HG03280 (cell line): ENCODE measurements around the gene KCNJ4.

Source experiments
- ATAC-seq: cut with Tn5 transposase; IDR thresholded peaks from one replicate; pipeline ENCODE4 v1.9.1; 2021; ENCODE audit warnings: mild to moderate bottlenecking, moderate library complexity; ENCODE audit not compliant: unreplicated experiment

KCNJ4 gene

DNA sequence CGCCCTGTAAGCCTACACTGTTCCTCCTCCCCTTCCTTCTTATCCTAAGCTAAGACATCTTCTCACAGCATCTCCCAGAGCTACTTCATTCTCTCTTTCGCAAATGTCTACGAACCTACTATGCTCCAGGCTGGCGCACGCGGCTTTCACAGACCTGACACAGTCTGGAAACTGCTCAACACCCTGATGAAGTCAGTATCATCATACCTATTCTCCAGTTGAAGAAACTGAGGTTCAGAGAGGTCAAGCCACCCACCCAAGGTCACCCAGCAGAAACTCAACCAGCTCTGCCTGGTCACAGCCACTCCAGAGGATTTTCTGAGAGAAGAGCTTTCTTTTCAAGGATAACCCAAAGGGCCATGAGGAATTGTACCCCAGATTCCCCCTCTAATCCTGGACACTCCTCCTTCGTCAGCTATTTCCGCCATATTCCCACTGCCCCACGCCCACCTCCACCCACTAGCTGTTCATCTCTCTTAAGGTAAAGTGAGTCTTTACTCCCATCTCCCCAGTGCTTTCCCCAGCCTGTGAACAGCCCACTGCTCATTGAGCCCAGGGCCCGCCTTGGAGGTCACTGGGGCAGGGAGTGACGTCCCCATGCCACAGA is 1.8 kb downstream of the KCNJ4 start:
- ATAC-seq, result no peak

DNA sequence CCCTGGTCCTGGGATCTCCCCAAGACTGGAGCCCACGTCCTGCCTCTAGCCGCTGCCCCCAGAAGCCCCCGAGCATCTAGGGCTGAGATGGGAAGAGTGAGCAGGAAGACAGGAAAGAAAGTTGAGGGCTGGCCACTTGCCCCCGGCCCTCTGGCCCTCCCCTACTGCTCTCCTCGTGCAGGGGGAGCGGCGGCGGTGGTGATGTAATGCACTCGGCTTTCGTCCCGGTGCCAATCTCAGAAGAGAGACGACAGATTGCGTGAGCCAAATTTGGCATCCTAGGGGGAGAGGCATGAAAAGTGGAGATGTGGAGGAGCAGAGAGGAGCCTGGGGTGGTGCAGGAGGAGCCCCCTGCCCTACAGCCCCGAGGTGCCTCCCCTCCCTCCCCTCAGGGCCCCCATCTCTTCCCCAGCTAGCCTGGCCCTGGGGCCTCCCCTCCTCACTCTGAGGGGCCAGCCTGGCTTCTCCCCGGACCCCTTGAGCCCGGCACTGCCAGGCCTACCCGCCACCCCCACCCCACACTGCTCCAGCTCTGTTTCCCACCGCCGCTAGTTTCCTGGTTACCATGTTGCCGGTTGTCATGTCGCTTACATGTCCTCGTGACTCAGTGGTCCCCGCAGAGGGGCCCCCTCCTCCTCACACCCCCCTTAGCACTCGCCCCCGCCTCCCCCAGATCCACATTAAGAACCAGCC is 2.5 kb downstream of the KCNJ4 start:
- ATAC-seq, result no peak

DNA sequence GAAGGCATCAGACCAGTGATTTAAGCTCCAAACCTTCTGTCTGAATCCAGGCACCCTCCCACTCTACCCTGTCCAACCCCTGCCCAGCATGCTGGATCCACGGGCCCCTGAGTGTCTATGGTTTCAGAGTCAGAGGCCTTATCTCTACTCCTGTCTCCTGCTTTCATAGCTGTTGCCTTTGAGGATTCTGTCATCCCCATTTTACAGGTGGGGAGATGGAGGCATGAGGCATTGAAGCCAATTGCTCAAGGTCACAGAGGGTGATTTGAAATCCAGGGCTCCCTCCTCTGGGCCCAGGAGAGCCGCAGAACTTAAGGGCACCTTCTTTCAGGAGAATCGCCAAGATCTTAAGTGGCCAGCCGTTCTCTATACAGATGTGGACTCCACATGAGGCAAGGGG is 3.1 kb downstream of the KCNJ4 start:
- ATAC-seq, result no peak

DNA sequence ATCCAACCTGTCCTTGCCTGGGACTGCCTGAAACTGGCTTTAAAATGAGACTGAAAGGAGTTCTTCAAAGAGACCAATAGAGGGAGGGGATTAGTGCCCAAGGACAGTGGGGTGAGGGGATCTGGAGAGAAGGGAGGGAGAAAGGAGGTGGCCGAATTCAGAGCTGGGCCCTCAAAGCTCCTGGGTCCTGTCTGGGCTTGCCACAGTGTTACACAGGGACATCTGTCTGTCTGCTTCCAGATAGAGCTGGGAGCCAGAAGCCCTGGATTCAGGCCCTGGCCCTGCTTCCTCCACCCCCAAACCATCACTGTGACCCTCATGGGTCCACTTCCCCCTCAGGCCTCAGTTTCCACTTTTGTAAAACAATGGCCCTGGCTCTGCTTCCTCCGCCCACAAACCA is 3.6 kb downstream of the KCNJ4 start:
- no peak for ATAC-seq

DNA sequence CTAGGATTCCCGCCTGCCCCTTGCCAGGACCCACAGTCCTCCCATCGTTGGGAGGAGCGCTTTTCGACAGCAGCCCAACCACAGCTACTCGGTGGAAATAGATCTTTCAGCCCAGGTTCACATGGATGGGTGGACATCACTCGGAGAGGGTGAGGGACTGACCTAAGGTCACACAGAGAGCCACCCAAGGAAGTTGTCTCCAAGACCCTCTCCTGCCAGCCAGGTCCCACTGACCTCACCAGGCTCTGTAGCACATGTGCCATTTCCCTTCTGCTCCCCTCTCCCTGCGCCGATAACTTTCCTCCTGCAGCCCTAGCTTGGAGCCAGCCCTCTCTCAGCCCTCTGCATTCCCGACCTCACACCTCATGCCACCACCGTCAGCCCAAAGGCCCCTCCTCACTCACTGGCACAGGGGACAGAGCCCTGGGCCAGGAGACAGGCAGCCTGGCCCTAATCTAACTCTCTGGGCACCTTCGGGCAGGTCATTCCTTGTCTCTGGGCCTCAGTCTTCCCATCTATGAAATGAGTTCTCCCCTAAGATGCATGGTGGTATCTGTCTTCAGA is 4.7 kb downstream of the KCNJ4 start:
- ATAC-seq, result no peak

DNA sequence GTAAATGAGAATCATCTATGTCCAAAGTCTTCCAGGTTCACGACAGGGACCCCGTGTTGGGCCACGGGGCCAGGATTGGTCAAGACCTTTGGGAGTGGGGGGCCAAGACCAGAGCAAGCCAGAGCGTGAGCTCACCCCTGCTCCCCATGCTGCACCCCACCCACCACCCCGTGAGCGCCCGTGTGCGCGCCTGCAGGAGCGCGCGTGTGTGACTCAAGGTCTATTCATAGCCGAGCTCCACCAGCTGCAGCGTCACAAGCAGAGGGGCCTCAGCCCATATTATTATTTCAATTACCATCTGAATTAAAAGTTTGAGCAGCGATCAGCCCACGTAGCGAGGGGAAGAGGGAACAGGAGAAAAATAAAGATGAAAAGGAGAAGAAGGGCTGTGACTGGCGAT is 5.2 kb downstream of the KCNJ4 start:
- ATAC-seq, result no peak

DNA sequence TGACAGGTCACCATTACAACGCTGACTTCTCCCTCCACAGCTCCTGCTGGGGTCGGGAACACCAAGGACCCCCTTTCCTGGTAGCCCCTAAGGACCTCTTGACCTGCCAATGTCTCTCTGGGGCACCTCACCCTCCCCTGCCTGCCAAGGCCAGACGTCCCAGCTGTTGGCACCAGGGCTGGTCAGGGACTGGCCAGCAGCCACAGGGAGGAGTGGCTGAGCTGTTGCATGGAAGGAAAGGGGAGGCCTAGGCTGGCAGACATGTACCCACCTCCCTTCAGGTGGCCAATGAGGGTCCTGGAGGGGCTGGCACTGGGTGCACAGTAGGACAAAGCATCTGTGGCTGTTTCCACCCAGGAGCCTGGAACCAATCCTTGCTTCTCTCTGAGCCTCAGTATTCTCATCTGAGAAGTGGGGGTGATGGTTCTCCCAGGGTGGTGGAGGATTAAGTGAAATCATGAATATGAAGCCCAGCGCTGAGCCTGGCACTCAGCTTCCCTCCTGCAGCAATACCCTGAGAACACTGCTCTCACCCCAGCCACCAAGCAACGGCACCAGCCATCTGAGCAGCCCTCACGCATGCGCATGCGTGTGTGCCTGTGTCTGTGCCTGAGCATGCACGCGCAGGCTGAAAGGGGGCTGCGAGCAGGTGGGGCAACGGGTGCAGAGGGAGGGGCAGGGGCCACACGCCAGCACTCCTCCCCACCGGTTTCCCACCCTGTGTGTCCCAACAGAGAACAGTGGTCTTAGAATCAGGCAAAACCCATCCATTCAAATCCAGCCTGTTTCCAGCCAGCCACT is 5.9 kb downstream of the KCNJ4 start:
- no peak for ATAC-seq

DNA sequence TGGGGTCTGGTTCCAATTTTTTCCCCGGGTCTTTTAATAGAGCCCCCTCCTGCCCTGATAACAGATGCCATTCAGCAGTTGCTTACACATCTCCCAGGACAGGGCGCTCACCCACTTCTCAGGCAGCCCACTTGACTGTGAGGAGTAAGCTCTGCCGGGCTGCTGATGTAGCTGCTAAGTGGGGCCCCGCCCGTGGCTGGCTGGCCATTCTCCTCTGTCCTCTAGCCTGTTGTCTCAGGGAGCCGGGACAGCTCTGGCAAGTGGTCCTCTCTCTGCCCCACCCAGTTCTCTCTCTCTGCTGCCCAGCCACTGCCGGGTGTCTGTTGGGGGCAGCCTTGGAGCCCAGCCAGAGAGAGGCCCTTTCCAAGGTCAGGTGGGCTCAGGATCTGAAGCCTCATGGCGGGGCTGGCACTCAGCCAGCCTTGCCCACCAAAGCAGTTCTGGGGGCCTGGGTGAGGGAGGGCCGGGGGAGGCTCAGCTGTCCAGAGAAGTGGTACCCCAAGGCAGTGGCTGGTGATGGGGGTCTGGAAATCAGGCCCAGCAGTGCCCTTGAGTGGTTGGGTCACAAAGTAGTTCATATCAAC is 8.9 kb downstream of the KCNJ4 start:
- no peak for ATAC-seq

DNA sequence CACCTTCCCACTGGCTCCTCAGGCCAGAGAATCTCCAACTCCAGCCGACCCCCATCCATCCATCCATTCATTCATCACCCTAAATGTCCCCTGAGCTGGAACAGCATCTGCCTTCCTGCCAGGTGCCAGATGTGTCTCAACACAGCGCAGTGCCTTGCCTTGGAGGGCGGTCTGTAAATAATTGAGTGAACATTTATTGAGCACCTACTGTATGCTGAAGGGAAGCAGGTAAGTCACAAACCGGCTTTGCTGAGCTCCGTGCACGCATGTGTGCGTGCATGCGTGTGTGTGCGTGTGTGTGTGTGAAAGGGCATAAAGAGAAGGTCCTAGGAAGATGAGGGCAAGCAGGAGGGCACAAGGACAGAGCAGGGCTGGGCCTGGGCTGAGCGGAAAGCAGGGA is 10.2 kb downstream of the KCNJ4 start:
- no peak for ATAC-seq

DNA sequence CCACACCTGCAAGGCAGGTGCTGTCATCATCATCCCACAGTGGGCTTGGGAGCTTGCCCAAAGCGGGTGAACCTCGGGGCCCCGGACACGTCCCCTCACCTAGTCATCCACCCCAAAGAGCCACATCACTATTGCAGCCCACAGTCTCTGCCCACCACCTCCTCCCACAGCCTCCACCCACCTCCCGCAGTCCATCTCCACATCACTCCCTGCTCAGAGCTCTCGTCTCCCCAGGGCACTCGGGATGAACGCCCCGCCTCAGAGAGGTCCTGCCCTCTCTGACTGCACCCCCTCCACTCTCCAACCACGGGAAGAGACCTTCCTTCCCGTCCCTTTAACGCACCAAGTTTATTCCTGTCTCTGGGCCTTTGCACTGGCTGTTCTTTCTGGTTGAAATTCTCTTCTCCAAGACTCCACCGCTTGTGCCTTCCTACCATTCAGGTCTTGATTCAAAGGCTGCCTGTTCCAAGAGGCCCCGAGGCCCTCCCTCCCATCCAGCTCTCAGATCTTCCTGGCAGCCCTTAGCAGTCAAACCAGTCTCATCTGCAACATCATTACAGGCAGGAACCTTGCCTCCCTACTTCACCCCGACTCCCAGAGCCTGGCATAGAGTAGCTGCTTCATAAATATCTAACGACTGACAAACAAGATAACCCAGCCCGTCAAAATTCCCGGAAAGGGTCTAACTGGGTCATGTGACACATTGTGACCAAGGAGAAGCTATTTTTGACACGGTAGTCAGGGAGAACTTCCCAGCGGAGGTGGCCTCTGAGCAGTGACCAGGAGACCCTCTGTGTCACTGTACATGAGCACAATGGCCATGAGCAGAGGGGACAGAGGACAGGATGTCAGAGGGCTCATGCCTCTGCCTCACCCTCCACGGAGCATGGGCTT is 11.1 kb downstream of the KCNJ4 start:
- no peak for ATAC-seq

DNA sequence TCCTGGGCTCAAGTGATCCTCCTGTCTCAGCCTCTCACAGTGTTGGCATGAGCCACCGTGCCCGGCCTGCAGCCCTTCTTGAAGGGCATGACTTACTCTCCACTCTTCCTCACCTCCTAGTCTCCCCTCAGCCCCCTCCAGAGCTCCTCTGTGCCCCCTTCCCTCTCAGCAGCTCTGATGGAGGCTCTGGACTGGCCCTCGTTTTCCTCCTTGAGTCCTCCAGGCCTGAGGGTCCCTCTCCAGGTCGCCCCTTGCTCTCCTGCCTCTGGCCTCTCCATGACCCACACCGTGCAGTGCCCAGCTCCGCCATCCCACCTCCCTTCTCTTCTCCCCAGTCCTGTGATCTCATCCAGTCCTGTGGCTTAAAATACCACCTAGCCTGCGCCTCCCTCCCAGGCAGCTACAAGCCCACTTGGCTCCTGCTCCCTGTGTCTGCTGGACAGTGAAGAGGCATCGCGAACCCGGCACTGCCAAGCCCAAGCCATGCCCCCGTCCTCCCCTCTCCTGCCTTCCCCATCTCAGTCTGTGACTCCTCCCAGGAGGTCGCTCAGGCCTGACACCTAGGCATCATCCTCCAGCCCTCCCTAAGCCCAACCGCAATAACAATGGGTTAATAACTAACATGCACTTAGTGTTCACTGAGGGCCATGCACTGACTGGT is 11.9 kb downstream of the KCNJ4 start:
- no peak for ATAC-seq

DNA sequence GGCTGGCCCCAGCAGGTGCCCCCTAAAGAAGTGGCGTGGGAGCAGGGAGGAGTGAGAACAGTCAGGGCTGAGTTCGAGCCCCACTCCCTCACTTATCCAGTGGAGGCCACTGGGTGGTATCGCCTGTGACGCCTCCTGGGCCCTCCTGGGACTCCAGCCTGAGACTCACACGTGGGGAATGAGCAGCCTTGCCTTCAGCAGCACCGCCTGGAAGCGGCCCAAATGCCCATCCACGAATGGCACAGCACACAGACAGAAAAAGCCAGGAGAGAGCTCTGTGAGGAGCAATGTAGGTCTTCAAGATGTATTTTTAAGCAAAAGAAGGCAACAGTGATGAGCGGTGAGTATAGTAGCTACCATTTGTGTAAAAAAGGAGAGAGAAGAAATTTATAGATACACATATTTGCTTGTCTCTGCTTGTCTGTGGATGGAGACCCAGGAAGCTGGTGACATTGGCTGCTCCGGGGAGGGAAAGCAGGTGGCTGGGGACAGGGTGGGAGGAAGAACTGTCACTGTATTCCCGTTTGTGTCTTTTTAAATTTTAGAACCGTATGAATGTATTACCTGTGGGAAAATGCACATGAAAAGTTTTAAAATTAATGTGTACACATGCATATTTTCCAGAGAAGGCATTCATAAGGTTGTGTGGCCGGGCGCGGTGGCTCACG is 13.2 kb downstream of the KCNJ4 start:
- ATAC-seq, result no peak

DNA sequence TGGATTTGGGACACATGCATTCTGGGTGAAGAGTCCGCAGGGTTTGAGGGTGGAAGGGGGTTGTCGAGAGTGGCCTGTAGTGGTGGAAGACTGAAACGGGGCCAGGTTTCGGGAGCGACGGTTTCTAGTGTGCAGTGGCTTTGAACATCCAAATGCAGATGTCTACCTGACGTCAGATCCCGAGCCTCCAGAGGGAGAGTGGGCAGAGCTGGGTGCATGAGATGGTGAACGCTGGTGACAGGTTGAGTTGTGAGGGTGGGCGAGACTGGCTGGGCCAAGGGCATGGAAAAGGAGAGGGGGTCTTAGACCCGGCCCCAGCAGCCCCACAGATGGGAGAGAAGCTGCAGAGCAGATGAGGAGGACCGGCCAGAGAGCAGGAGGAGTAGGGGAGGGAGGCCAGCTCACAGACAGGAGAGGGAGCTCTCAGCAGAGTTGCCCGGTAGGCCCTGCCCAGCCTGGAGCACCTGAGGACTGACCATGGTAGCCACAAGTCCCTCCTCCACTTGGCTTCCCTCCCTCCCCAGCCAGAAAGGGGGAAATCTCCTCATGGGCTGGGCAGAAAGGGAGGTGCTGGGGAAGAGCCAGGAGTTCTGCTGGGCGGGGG is 14.2 kb downstream of the KCNJ4 start:
- no peak for ATAC-seq

DNA sequence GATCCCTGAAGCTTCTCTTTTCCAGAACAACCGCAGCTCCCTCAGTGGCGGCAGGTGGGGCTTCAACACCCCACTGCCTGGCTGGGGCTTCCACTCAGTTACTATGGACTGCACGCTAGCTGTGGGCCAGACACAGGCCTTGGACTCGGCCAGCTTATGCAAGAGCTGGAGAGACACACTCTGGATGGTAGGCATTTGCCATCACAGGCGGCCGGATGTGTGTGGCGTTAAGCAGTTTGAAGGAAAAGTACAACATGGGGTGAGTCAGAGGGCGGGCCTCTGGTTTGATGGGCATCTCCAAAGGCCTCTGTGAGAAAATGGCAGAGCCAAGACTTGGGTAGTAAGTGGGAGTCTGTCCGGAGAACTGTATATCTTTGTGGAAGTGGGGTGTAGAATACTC is 17.6 kb downstream of the KCNJ4 start:
- ATAC-seq, result no peak

DNA sequence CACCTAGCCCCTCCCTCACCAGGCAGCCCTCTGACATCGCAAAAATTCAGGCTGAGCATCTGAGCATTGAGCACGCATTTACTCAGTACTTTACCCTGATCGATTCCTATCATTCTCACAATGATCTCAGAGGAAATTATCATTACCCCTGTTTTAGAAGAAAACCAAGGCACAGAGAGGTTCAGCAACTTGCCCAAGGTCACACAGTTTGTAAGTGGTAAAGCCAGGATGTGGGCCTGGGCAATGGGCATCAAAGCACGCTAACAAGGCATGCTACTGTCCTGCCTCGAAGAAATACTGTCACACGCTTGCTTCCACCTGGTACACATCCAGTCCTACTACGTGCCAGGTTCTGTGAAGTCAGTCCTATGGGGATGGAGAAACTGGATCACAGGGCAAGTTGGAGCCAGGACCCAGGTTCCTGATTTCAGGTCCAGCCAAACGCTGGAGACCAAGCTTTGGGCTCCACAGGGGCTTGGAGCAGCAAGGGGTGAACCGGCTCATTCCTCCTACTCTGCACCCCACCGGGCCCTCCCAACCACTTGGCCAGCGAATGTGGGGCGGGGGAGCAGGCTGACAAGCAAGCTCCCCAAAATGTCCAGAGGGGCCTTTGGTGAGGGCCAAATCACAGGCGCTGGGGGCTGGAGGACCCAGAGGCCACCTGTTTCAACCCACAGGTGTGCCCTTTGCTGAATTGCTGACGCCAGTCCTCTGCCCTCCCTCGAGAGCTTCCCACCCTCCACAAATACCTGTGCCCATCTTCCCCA is 18.2 kb downstream of the KCNJ4 start:
- no peak for ATAC-seq

DNA sequence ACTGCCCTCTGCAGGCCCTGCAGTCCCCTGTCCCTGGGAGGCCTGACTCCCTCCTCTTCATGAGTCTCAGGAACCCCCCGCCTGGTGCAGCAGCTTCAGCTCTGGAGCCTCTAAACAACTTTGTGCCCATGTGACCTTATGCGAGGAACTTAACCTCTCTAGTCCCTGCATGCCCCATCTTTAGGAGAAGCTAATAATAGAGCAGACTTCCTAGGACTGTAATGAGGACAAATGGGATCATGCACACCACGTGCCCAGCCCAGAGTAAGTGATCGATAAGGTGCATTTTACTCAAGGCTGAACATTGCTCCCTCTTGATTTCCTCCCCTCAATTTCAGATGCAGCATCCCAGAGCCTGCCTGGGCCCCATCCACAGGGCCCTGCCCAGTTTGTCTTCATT is 19.0 kb downstream of the KCNJ4 start:
- no peak for ATAC-seq

DNA sequence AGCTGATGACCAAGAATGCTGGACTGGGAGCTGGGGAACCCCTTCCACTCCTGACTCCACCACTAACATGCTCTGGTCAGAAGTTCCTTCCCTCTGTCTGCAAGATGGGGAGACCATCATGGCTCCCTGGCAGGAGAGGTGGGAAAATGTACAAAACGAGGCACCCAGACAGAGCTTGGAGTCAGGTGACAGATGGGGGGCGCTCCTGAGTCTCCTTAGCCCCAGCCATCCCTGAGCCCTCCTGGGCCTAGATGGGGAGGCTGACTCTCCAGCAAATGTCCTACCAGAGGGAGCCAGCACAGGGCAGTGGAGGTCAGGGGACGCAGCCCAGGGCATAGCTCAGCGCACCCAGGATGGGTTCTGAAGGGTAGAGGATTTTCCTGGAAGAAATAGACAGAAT is 20.0 kb downstream of the KCNJ4 start:
- no peak for ATAC-seq

DNA sequence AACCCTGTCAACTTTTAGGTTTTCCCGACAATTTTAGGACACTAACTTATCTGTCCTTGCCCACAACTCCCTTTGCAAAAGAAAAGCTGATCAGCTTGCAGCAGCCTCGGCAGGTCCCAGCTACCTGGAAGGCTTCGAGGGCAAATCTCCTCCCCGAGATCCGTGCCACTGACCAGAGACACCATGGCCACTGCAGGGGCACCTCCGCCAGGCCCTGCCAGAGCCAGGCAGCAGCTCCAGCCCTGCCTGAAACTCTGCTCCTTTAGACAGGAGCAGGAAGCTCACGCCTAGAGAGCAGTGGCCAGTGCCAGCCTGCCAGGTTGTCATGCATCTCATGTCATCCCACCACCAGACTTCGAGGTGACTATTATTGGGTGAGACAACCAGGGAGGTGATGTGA is 21.1 kb downstream of the KCNJ4 start:
- no peak for ATAC-seq
